Pons (tissue), 1 donor: ENCODE results near the gene DIP2C.
A peak's percentile ranks its signal among the peaks of the same experiment; 100 is the strongest.
"Not testable (repeated sequence)": the region's sequence is repeated elsewhere in the genome, so short reads cannot be mapped to it uniquely, and the experiment has no call there.

Experiments used
- DNase-seq: peaks from one replicate; pipeline ENCODE4 v3.0.0-alpha.2; 2016; ENCODE audit warnings: low spot score

Gene DIP2C

DNA sequence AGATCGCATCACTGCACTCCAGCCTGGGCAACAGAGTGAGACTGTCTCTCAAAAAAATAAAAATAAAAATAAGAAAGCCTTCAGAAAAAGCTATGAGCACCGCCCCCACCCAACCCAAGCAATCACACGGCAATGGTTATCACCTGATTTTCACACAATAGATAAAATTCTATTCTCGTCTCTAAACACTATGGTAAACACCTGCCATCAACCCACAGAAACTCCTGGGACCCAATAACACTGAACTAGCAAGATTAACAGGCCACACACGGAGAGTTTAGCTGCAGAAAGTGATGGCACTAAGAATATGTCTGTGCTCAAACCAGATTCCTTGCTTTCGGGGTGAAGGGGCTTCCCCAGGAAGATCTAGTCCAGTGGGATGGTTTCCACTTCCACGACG lies 173.8 kb downstream of the DIP2C start:
- no peak for DNase-seq

DNA sequence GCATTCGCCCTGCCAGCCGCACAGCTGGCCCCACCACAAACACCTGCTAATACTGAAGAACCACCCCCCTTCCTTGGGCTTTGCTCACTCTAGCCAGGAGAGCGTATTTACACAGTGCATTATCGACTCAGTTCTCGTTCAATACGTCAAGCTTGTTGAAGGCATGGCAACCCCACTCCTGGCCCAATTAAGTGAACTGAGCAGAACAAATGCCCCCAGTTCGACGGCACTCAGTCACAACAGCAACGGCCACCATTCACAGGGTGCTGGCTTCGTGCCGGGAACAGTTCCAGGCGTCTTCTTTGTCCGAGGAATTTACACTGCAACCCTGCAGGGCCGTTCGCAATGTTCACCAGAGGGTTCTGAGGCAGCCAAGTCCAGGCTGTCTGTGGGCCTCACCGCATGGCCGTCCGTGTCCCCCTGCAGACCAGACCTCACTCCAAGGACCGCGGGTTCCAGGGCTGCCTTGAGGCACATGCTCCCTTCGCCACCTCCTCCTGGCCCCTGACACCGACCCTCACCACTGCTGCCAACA lies 175.3 kb downstream of the DIP2C start:
- peak; percentile 75 for DNase-seq

DNA sequence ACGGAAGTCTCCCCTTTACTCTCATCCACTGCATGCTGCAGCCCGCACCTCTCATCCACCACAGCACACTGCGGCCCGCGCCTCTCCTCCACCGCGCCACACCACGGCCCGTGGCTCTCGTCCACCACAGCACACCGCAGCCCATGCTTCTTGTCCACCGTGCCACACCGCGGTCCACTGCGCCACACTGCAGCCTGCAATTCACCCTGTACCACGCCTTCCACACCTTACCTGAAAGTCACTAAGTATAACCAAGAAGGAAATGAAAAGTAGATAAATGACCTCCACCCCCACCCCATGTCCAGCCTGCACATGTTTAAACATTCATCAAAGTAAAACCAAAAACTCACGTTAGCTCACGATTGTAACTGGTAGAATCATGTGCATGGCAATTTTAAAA lies 176.1 kb downstream of the DIP2C start:
- no peak for DNase-seq

DNA sequence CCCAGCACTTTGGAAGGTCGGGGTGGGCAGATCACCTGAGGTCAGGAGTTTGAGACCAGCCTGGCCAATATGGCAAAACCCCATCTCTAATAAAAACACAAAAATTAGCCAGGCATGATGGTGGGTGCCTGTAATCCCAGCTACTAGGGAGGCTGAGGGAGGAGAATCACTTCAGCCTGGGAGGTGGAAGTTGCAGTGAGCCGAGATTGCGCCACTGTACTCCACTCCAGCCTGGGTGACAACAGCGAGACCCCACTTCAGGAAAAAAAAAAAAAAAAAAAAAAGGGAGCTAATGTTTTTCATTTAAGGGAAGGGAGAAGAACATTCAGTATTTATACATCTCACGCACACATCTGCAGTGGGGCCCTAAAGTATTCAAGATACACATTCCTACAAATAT lies 176.8 kb downstream of the DIP2C start:
- DNase-seq: not testable (repeated sequence)

DNA sequence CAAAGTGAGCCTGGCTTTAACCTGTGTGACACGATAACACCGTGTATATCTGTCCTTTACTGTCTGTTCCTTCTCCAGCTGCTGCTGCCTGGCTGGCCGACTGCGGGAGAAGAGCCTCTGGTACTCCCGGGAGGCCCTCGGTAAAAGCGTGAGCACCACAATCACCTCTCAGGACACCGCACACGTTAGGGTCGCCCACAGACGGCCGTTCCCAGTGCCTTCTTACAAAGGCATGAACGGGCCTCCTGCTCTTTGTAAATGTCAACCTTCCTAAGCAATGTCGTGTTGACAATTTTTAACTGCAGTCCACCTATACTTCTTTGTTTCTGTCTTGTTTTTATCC lies 177.6 kb downstream of the DIP2C start:
- no peak for DNase-seq

DNA sequence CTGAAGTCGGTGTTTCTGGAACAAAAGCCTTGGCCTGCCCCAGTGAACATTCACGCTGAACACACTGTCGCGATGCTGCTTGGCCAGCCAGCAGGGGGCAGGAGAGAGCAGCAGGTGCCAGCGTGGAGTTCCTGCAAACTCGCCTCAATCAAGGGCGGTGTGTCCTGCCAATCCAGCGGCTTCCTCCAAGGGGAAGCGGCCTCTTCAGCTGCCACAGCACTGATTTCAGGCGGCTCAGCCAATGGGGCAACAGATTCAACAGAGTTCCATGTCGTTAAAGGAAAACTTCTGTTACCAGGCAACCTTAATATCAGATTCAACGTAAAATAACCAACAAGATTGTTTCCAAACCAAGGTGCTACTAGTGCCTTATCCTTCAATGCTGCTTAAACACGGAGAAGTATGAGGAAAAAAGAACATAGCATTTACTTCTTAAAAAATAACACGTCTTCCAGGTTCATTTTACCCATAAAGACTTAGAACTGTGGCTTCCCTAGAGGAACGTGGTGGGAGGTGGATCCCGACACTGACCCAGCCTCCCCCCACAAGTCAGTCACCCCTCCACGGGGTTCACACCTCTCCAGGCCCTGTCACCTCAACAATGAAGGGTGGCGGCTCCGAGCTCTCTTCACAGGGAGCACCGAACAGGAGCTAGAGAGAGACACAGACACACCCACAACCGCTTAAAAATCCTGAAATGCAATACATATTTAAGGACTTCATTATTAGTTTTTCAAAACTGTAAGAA lies 178.2 kb downstream of the DIP2C start:
- DNase-seq: peak; percentile 92

DNA sequence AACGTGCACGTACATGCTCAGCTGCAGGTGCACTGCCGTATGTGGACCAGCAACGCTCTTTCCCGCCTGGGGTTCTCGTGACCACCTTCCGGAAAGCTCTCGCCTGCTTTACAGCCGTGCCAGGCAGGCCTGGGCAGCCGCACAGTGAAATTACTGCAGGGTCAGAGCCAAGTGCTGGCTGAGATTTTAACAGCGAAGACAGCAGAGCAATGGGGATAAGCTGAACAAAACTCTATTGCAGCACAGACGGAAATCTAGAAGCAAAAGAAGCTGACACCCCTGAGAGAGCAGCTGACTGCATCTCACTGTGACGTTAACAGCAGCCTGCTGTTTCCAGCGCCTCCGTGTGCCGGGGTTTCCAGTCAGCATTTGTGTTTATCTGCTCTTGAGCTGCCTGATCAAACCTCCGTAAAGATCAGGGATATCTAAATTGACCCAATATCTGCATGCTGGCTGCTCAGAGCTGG lies 179.0 kb downstream of the DIP2C start:
- peak; percentile 63 for DNase-seq

DNA sequence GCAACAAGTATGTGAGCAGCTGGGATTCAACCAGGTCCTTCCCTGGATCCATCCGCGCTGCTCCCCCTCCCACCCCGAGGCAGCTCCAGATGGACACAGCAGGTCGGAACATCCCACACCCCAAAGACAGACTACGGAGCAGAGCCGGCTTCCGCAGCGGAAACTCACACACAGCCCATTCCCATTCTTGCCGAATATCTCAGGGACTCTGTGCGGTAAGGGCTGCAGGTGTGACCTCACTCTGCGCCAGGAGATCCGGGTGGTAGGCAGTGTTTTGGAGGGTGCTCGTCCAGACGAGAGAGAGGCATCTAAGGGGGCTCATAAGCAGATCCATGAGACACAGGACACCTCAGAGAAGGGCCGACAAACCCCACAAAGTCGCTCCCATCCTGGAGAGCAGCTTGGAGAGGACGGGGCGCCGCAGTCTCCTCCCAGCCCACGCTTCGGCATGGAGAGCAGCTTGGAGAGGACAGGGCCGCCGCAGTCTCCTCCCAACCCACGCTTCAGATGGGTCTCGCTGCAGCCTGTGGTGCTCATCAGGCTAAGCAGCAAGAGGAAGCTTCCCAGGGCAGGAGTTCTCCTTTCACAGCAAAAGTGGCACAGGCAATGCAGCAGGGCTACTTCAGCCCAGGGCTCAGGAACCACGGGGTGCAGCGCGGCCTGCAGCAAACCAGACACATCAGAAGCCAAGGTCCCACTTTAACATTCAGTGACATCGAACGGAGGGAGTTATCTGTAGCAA lies 179.9 kb downstream of the DIP2C start:
- no peak for DNase-seq

DNA sequence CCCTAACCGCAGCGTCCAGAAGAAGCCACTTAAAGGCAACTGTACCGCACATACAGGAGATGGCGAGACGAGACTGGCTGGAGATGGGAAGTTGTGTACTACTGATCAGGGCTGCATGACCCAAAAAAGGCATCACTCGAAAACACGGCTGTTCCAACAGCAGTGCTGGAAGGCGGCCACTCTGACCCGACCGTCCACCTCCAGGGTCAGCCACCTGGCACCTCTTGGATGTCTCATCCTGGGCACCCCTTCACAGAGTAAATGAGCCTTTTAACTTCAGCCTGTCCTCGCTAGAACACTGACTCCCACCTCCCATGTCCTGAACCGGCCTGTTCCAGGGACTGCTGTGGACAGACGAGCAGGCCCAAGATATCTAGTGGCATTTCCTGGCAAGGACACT lies 180.7 kb downstream of the DIP2C start:
- no peak for DNase-seq

DNA sequence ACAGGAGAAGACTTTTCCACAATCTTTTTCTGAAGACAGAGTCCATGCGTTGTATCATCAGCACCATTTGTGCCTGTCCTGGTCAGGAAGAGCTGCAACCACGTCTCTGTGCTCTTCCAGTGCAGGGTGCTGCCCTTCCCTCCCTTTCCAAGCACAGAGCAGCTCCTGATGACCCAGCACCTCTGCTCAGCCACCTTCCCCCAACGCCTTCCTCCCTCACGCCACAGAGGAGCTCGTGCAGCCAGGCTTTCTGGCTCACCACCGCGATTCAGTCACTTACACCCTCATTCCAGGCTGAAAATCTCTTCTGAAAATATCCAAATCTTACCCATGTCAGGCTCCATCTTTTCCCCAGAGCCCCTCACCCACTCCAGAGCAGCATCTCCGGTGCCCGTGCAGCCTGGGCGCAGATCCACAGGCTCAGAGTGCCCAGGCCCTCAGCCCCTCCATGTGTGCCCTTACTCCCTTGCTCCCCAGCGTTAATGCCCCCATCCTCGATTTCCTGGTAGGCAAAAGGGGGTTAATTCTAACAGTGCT lies 181.5 kb downstream of the DIP2C start:
- no peak for DNase-seq

DNA sequence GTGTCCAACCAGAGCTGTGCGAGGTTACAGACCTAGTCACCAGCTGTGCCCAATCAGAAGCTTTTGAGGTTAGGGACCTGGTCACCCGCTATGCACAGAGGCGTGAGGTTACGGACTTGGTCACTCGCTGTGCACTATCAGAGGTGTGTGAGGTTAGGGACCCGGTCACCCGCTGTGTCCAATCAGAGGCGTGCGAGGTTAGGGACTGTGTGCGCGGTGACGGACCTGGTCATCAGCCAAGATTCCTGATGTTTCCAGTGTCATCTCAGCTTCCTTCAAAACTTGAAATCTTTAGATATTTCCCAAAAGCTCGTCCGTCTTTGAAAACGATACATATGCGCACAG lies 182.1 kb downstream of the DIP2C start:
- DNase-seq: no peak

DNA sequence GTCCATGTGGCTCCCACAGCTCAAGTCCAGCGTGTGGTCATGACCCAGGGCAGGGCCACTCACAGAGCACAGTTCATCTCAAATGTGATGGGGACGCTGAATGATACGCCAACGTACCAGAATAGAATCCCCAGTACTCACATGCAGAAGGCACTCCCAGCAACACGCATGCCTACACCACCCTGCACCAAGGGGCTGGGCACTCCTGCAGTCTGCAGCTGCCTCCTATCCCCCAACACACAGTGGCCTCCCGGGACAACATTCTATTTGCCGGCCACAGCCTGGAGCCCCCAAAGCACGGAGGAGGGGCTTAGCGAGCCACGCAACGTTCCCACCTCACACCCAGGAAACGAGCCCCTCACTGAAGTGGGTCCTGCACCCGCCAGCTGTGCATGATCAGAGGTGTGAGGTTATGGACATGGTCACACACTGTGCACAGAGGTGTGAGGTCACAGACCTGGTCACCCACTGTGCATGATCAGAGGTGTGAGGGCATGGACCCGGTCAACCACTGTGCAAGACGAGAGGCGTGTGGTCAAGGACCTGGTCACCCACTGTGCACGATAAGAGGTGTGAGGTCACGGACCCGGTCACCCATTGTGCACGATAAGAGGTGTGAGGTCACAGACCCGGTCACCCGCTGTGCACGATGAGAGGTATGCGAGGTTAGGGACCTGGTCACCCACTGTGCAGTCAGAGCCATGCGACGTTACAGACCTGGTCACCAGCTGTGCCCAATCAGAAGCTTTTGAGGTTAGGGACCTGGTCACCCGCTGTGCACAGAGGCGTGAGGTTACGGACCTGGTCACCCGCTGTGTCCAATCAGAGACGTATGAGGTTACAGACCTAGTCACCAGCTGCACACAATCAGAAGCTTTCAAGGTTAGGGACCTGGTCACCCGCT lies 182.8 kb downstream of the DIP2C start:
- DNase-seq: no peak

DNA sequence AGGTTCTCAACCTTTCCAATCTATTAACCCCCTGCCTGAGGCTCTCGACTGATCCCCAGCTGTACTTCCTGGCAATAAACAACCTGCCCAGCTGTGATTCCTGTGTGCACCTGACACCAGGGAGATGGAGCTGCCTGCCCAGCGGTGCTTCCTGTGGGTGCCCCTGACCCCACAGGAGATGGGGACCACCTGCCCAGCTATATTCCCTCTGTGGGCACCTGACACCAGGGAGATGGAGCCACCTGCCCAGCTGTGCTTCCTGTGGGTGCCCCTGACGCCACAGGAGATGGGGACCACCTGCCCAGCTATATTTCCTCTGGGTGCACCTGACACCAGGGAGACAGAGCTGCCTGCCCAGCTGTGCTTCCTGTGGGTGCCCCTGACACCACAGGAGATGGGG lies 184.0 kb downstream of the DIP2C start:
- DNase-seq: no peak

DNA sequence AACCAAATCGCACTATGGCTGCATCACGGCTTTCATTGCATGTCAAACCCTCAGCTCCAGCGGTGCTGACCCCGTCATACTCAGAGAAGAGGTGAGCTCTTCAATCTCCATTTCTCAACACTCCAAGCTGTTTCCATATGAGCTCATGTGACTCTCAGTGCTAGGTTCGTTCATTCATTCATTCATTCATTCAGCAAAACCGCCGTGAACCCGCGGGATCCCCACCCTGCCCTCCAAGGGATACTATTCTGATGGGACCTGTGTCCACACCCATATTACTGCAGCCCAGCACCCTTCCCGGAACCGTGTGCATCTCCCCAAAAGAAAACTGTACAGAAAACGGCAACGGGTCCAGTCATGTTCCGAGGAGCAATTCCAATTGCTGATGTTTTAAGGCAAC lies 184.7 kb downstream of the DIP2C start:
- no peak for DNase-seq

DNA sequence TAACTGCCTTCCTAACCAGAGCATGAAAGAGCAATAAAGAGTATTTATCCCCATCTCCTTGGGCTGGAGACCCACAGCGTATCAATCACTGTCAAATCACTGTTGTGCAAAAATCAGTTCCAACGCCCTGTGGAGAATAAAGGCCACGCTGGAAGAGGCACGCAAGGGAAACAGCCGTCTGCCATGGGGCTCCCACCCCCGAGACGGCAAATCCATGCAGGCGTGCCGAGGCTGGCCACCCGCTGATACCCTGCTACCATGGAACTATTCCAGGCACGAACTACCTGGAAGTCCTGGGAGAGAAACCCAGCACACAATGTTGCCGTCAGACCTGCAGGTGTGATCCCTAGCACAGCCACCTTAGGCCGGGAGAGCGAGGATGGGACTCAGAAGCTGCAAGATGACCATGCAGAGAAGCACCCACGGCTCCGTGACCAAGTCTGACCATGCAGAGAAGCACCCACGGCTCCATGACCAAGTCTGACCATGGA lies 185.3 kb downstream of the DIP2C start:
- DNase-seq: no peak

DNA sequence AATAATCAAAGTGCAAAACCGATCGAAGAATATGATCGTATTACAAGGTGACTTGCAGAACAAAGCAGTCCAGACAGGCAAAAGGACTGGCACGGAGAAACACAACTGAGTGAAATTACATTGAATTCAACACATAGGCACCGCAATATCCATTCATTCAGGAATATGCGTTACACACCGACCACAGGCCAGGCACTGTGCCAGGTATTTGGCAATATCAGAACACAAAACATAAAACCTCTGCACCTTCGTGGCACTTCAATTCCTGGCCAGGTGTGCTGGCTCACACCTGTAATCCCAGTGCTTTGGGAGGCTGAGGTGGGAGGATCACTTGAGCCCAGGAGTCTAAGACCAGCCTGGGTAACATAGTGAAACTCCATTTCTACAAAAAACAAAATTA lies 187.9 kb downstream of the DIP2C start:
- DNase-seq: no peak

DNA sequence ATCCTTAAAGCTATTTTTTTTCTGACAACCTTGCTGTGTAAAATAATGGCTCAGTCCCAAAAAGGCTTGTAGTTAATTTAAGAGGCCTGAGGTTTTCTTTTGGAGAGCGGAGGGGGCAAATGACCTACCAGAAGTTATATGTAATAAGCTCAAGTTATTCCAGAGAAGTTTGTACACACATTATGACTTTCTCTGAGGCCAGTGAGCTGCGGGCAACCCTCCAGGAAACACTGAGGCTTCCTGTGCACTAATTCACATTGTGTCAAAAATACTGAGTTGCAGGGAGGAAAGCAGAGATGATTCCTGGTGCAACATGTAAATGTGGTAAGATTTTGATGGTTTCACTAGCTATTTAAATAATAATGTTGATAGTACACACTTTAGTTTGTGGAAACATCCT lies 188.6 kb downstream of the DIP2C start:
- no peak for DNase-seq

DNA sequence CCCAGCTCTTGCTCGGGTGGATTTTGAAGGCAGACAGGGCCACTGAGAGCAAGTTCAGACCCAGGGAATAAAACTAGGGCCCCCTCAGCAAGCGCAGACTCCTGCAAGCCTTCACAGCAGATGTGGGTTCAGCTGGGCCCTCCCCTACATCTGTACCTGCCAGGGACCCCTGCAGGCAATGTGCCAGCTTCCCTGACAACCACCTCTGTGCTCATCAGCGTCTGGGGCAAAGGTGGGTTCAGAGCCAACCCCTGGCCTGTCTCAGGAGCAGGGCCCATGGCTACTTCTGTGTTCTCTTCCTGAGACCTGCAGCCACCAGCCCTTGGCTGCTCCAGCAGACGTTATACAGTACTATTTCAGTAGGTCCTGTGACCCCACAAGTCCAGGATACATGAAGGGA lies 189.5 kb downstream of the DIP2C start:
- no peak for DNase-seq

DNA sequence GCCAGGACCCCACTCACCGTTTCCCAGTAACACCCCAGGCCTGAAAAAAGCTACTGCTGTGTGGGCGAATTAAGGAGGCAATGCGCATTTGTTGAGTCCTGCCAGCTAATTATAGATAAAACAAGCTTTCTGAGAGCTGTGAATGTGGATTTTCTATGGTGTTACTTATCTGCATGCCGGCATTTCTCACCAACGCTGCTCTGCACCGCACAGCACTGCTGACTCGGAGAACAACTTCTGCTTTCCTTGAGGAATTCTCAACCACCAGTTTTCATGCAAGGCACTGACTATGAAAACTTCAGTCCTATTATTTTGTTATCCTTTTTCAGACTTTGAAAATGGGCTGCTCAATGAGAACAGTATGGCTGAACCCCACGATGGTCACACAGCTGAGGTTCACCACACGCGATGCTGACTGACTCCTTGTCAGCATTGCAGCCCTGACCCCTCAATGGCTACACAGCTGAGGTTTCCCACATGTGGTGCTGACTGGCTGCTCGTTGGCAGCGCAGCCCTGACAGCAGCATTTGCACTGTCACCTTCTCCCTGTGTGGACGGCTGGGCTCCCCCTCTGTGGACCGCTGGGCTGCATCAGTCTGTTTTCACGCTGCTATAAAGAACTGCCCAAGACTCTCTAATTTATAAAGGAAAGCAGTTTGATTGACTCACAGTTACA lies 190.6 kb downstream of the DIP2C start:
- DNase-seq: no peak

DNA sequence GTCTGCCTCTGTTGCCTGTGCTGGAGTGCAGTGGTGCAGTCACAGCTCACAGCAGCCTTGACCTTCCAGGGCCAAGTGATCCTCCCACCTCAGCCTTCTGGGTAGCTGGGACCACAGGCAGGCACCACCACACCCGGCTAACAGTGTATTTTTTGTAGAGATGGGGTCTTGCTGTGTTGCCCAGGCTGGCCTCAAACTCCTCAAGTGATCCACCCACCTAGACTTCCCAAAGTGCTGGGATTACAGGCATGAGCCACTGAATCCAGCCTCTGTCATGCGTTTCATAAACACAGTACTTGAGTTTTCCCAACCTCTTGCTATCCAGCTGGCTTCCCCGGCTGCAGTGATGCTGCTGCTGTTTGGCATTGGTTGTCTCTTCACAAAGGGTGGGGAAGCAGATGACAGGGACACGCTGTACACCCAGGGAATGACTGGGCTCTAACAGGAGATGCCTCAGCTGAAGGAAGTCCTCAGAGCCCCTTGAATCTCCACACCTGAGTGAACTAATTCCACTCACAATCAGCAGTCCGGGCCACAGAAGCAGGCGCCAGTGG lies 191.5 kb downstream of the DIP2C start:
- DNase-seq: no peak

DNA sequence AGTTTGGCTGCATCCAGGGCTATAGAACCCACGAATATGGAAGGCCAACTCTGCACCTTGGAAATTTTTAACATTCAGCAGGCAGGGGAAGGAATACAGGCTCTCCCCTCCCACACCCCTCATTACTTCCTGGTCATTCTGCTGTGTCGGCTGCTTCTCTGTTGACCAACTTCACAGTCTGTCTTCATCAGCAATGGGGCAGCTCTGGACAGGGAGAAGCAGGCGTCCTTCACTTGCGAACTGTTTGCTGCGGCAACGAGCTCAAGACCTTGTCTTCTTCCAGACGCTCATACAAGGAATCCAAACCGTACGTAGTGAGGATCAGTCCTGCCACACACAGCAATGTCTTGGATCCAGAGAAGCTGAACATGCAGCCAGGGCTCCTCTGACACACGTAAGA lies 192.2 kb downstream of the DIP2C start:
- no peak for DNase-seq
